GM19239 (cell line): ENCODE data around the gene ZNF407.
A peak's percentile ranks its signal among the peaks of the same experiment; 100 is the strongest.

Experiments
- DNase-seq: peaks from one replicate; pipeline ENCODE4 v3.0.0; 2011; ENCODE audit warnings: low spot score; ENCODE audit not compliant: insufficient read length
- FAIRE-seq: peaks from 2 replicates; lab custom pipeline; 2011; peaks lifted over from hg19 to GRCh38; lab: Jason Lieb, UNC

The ZNF407 gene

DNA sequence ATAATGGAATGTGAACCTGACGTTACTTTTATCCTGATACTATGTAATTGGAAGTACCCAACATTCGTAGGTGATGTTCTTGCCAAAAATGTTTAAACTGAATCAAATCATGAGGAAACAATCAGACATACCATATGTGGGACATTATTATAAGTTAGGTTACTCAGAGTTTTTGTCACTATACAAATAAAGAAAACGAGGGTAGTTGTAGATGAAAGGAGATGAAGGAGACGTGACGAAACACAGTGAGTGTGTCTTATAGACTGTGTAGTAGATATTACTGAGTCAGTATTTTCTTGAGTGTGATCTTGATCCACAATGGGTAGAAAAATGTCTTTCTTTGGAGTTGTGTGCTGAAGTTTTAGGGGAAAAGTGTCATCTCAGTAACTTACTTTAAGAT, 176.8 kb downstream of the ZNF407 start:
- FAIRE-seq (peak; percentile 62), DNase-seq (no peak)

DNA sequence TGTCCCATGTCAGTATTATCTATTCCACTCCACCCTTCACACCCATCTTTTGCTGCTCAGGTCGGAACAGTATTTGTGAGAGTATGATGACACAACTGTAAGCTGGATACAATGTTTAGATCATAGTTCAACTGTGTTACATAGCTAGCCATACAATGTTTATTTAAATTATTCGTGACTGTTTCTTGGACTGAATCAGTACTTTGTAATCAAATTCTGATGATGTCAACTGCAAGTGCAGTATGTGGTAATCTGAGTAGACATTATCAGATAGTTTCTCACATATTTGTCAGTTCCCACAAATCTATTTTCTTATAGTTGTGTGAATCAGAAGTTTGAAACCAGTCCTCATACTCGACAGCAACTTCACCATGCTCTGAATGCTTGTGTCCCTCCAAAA, 177.6 kb downstream of the ZNF407 start:
- DNase-seq (no peak), FAIRE-seq (no peak)

DNA sequence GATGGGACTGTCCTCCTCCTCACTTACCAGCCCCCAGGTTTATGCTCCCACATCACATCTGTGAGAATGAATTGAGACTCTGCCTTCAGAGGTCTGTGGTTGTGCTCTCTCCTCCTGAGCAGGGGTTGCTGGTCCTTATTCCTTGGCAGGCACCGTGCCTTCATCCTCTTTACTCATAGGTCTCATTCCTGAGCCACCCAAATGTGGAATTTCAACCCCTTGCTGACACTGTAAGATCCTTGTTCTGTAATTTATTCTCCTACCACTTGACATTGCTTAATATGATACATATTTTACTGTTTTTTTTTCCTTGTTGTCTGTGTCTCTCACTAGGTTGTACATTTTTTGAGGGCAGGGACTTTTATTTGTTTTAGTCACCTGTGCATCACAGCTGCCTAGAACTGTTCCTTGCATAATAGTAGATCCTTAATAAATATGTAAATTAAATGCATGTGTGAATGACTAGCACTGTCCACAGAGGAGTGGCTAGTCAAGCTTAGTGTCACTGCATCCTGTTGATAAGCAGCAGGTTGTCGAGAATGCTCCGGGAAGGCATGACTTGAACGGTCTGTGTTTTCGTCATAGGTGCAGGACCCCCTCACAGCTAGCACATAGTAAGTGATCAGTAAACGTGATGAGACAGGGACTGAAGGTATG, 180.6 kb downstream of the ZNF407 start:
- no peak for DNase-seq
- FAIRE-seq, result no peak

DNA sequence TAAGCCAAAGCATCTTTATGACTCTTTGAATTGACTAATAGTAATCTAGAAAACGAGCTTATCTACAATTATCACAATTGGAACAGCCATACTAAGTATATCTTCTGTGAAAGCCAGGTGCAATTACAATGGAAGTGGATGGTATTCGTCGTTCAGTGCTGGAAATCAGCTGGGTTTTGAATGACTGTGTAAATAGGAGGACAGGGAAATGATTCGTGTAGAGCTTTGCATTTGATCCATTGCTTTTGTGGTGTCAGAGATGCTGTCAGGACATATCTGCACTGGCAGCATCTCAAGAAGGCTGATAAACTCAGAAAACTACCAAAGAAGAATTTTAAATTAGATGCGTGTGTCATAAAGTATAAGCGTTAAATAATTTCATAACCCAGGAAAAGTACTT, 187.1 kb downstream of the ZNF407 start:
- DNase-seq (no peak), FAIRE-seq (no peak)

DNA sequence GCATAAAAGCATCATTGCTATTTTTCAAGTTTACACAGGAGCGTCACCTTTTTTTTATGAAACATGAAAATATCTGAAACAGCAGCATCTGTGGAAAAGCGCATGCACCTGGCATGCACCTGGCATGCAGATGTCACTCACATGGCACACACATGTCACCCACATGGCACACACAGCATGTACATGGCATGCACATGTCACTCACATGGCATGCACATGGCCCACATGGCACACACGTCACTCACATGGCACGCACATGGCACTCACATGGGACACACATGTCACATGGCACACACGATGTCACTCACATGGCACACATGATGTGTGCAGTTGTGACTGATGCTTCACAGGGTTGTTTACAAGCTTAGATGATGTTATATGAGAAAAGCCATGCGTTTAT, 188.0 kb downstream of the ZNF407 start:
- no peak for FAIRE-seq
- no peak for DNase-seq

DNA sequence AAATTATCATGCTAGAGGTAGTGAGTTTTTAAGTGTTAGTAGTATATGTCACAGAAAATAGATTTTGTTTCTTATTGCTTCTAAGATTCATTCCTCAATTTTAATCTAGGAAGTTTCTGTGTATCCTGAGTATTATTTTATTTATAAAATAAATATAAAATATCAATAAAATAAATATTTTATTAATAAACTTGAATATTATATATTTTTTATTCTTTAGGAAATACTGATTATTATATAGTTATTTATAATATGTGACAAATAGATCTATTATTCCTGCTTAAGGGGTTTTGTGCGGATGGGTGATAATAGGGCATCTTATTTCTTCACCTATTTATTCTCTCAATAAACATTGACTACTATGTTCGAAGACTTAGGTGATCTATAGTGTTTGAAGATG, 191.0 kb downstream of the ZNF407 start:
- FAIRE-seq, result no peak
- no peak for DNase-seq

DNA sequence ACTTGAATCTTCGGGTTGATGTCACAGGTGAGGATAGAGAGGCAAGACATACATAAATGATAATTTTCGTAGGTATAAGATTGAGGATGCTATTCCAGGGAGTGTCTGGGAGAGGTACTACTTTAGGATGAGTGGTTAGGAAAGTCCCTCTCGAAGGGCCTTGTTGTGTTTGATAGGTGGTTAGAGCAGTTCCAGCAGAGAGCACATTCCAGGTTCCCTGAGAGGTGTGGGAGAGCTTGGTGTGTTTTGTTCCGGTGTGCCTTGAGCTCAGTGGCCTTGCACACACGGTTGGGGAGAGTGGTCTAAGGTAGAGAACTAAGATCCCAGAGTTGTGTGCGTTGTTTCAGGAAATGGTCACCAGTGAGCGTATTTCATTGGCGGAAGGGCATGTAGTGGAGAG, 191.4 kb downstream of the ZNF407 start:
- no peak for DNase-seq
- FAIRE-seq, result no peak

DNA sequence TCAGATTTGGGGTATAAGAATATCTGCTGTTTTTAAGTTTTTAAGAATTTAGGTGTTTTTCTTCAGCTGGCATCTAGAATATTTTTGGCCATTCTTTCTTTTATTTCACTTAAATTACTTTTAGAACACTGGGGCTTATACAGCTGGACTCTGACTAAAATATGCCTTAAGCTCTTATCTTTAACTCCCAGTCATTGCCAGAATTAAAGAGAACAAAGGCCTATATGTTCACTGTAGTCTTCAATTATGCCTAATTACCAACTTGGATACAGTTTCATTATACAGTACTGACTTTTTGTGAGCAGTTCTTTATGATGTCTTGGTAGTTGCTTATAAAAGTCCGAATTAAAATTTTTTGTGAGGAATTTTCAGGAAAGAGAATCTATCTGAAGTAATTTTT, 192.8 kb downstream of the ZNF407 start:
- no peak for DNase-seq
- FAIRE-seq, result no peak

DNA sequence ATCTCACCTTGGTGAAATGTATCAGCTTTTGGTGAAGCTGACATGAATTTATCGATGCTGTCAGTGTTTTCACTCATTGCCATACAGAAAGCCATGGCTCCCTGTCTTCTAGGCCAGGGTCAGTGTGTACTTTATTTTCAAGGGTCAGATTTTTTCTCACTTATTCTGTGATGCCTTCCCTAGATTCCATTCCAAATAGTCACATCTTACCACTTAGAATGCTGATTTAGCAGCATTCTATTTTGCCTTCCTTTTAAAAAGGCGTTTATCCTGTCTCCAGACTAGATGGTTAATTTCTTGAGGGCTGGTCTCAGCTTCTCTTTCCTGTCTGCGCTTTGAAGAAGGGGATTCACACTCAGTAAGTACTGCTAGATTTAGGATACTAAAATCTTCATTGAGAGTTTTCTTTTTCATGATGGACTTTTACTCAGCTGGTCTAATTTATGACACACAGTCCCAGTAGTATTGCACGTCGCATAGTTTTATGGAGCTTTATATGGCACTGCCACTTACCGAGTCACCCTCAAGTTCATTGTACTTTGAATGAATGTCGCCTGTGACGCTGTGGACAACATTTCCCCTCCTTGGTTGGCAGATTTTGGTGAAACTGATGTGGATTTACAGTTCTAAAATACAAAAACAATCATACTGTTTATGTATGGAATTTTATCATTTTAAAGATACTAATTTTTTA, 194.0 kb downstream of the ZNF407 start:
- DNase-seq, result no peak
- FAIRE-seq, result no peak

DNA sequence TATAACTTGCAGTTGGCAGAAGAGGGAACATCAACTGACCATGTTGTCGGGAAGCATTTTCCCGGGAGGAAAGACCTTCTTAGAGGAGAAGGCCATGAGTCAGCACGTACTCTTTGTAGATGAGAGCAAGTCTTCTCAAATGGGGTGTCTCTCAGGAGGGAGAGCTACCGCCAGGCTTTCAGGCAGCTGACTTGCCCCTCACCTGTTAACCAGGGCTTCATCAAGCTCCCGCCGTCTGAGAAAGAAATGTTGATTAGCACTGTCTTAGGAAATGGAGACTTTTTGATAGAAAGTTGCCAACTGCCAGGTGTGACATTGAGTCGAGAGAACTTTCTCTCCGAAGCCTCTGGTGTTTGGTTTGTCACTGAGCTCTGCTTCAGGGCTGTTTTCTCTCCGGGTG, 196.1 kb downstream of the ZNF407 start:
- FAIRE-seq (no peak), DNase-seq (no peak)

DNA sequence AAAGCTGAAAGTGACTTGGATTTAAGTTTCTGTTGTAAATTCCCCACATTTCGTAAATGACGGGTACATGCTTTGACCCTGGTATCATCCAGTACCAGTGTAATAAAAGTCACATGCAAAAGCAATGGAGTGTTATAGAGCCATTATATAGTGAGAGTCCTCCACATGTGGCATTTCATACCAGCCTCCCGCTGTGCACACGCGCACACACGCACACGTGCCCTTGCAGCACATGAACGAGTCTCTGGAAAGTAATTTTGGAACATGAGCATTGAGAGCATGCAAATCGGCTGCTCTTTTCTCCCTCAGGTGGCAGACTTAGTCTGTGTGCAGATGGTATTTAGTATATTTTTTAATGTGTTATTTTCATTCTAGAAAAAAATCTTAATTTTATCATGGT, 198.1 kb downstream of the ZNF407 start:
- peak; percentile 67 for FAIRE-seq
- DNase-seq, result no peak

DNA sequence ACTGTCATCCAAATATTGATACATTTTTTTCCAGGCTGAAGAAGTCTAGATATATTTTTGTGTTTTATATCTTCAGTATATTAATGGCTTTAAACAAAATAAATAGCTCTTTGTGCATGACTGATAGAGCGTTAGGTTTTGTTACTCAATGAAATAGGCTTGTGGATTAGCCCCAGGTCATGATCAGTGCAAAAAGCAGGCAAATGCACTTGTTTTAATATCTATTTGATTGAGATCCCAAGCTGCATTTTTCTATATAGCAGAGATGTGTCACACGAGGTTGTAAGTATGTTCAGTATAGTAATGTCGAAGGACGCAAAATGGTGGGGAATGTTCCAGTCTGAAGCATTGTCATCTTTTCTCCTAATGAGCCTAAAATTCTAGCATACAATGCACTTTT, 198.5 kb downstream of the ZNF407 start:
- DNase-seq, result no peak
- FAIRE-seq, result no peak

DNA sequence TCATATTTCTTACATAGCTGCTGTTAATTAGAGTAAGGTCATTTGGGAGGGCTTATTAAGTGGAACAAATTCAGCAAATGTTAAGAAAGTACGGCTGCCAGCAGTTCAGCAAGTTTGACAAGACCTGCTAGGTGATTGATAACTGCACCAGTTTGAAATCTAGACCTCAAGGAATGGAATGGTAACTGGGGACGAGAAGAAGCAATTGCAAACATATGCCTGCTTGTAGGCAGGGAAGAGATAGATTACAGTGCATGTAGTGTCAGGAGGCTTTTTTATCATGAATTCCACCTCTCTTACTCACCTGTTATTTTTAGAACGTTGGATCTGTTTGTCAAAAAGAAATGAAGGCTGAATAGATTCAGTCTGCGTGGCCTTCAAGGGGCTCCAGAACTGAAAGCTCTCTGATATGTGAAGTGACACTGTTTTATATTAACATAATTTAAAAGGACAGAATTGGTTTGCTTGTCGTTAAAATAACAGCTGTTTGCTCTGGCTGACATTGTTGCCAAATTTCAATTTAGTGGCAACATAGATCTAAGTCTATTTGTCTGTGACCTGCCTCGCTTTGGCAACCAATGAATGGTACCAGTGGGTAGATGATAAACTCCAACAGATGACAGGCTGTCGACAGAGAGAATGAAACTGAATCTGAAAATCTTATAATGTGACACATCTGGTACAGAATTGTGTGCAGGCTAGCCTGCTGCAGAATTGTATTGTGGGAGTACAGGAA, 199.3 kb downstream of the ZNF407 start:
- DNase-seq, result no peak
- peak; percentile 95 for FAIRE-seq

DNA sequence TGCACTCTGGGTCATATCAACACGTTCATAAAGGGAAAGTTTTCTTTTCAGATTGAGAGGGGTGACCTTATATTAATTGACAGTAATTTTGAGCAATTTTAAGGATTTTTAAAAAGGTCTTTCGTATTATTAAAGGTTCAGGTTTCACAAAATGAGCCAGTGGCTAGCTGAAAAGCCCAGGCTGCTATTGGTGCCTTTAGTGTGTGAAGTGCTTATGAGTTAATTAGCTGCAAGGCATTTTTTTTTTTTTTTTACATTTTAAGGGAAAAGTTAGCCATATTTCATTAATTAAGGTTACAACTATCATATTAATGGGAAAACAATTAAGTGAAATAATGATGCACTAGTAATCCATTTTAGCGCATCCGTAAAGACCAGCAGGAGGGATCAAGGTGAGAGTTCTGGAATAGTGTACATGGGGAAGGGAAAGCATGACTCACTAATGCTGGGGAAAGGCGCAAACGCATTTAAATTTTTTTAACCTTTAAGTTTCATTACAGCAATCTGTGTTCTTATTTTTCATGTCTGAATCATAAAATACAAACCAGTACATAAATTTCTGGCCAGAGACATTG, 200.0 kb downstream of the ZNF407 start:
- DNase-seq (no peak), FAIRE-seq (no peak)

DNA sequence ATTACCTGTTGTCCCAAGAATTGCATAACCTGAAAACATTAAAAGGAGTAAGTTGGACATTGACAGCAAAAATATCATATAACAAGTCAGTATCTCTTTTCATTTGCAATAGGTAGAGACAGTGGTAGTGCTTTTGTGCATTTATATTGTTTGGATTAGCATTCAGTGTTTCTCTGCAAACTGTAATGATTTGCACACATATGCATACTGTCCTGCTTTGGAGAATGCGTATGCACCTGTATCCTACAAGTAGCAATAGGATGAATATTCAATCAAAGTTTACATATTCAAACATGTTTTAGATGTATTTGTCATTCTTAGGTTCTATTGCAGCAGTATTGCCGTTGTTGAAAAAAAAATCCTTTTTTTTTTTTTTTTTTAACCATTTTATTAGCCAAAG, 201.9 kb downstream of the ZNF407 start:
- FAIRE-seq, result no peak
- DNase-seq, result no peak

DNA sequence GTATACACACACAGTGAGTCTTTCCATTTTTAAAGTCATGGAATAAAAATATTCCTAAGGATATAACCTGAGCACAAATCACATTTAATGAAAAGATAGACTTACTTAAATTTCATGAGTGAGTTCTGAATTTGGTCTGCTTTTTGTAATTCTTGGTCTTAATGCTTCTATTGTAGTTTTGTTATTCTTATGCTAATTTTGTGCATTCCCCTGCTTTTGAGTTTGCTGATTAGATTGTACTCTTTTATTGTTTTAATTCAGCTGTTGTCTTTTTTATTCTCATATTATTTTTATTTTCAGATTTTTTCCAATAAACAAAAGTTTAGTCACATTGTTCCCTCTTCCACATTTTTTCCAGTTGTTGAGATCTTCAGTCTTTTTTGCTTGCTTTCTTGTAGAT, 202.4 kb downstream of the ZNF407 start:
- DNase-seq (no peak), FAIRE-seq (no peak)

DNA sequence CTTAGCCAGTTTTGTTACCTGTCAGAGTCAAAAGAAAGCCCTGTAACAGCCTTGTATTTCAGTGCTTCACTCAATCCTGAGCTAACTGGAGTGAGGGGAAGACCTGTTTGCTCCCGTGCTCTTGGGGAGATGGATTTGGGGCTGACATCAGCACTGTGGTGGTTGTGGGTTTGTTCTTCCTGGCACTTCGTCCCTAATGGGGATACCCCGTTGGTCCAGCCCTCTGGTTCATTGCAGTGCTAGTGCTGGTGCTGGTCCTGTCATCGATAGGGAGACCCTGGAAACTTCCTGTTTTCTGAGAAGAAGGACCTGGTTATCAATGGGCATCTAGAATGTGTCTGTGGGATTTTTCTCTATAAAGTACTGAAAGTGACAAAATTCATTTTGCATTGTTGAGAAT, 205.4 kb downstream of the ZNF407 start:
- FAIRE-seq (no peak), DNase-seq (no peak)

DNA sequence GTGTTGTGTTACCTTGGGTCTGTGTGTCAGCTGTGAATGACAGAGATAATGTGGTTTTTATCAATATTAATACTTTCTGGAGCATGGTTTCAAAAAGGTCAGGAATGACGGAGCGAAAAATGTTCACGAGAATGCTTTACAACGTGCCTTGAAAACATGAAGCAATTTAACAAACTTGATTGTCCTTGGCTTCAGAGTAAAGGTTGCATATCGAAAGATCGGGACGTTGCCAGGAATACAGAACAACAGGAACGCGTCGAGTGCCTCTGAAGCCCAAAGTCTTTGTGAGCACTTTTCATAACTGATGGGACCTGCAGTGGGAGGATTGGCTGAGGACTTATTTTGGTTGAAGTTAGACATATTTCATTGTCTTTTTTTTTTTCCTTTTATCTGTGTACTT, 206.1 kb downstream of the ZNF407 start:
- no peak for DNase-seq
- FAIRE-seq, result no peak

DNA sequence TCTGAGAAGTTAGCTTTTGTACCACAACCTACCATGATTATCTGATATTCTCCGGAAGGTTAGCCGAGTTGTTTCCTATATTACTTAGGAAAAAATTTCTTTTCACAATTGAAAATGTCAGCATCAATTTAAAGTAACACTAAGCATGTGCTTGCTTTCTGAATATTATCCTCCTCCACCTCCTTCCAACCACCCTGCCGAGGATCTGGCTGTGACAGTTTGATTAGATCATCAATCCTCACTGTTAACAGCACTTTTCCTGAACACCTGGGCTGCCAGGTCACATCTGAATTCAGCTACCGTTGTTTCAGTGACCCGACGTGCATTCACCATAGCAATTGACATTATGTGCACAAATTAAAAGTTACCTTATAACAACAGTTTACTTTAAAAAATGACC, 207.0 kb downstream of the ZNF407 start:
- DNase-seq, result no peak
- FAIRE-seq, result no peak

DNA sequence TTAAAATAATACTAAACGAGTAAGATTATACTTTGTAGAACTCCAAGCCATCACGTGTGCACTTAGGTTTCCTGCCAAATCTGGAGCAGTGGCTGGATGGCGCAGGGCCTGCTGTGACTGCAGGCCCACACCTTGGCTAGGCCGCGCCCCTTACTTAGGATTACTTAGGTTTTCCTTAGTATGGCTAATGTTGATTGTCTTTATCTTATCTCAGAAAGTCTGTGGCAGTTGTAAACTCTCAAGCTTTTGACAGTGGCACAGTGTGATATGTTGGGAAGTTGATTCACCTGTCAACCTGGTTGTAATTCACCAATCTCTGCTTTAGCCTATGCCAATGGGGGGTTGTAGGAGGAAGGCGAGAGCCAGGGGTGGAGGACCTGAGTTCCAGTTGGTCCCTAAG, 208.4 kb downstream of the ZNF407 start:
- FAIRE-seq, result peak; percentile 60
- no peak for DNase-seq

DNA sequence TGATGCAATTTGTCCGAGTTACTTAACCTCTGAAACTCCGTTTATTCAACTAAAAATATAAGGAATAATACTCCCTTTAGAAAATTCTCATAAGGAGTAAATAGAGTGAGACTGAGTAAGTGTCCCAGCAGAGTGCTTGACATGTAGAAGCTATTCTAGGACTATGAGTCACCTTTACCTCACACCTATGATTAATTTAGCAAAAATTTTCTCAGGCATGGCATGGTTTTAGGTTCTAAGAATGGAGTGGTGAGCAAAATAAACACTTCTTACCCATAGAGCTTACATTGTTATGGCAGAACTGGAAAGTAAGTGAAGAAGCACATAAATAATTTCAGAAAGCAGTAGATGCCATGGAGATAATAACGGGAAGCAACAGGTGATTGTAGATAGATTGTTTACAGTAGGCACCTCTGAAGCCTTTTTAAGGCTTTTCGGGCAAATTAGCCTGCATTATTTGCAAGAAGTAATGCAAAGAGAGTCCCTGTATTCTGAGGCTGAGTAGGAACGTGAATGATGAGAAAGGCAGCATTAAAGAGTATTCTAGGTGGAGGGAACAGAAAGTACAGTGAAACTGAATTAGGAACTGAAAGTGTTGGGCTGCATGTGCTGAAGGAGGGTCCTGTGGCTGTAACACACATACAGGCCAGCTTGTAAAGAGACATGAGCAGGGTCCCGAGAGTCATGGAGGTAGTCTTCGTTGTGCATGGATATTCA, 209.2 kb downstream of the ZNF407 start:
- FAIRE-seq (peak; percentile 99), DNase-seq (peak; percentile 36)
